ENCODE results near the gene ABAT.
A peak's percentile ranks its signal among the peaks of the same experiment; 100 is the strongest.
"Not testable (repeated sequence)": the region's sequence is repeated elsewhere in the genome, so short reads cannot be mapped to it uniquely, and the experiment has no call there.

Gene ABAT

GRCh38 chr16:8649829-8650554 lies 24.4 kb upstream of the ABAT start:
- no peak for DNase-seq (ENCODE audit: low read depth, low spot score)

GRCh38 chr16:8651958-8652357 lies 22.5 kb upstream of the ABAT start:
- not testable (repeated sequence) for DNase-seq (ENCODE audit: low read depth, low spot score)

GRCh38 chr16:8655184-8655717 lies 19.2 kb upstream of the ABAT start:
- DNase-seq (ENCODE audit: low read depth, low spot score) = no peak

- DNase-seq (ENCODE audit: low read depth, low spot score) = no peak
Observed at GRCh38 chr16:8656376-8656775, 18.0 kb upstream of the ABAT start.

- DNase-seq (ENCODE audit: low read depth, low spot score) = peak; percentile 63
Observed at GRCh38 chr16:8660841-8661301, 13.5 kb upstream of the ABAT start.

GRCh38 chr16:8661703-8662102 lies 12.7 kb upstream of the ABAT start:
- DNase-seq (ENCODE audit: low read depth, low spot score) = no peak

- DNase-seq (ENCODE audit: low read depth, low spot score) = no peak
Observed at GRCh38 chr16:8663192-8664089, 11.0 kb upstream of the ABAT start.

GRCh38 chr16:8665529-8665928 lies 8.9 kb upstream of the ABAT start:
- no peak for DNase-seq (ENCODE audit: low read depth, low spot score)

- no peak for DNase-seq (ENCODE audit: low read depth, low spot score)
Observed at GRCh38 chr16:8667492-8667891, 6.9 kb upstream of the ABAT start.

GRCh38 chr16:8668113-8668512 lies 6.3 kb upstream of the ABAT start:
- no peak for DNase-seq (ENCODE audit: low read depth, low spot score)

- no peak for DNase-seq (ENCODE audit: low read depth, low spot score)
Observed at GRCh38 chr16:8669481-8669880, 4.9 kb upstream of the ABAT start.

GRCh38 chr16:8670014-8670560 lies 4.3 kb upstream of the ABAT start:
- no peak for DNase-seq (ENCODE audit: low read depth, low spot score)

- no peak for DNase-seq (ENCODE audit: low read depth, low spot score)
Observed at GRCh38 chr16:8673611-8674412, 605 bp upstream of the ABAT start.

GRCh38 chr16:8675183-8676159 lies 1.1 kb downstream of the ABAT start:
- no peak for DNase-seq (ENCODE audit: low read depth, low spot score)

GRCh38 chr16:8676160-8676547 lies 1.7 kb downstream of the ABAT start:
- no peak for DNase-seq (ENCODE audit: low read depth, low spot score)

GRCh38 chr16:8676737-8677375 lies 2.4 kb downstream of the ABAT start:
- no peak for DNase-seq (ENCODE audit: low read depth, low spot score)

- no peak for DNase-seq (ENCODE audit: low read depth, low spot score)
Observed at GRCh38 chr16:8677481-8677880, 3.1 kb downstream of the ABAT start.

GRCh38 chr16:8678068-8678927 lies 3.9 kb downstream of the ABAT start:
- no peak for DNase-seq (ENCODE audit: low read depth, low spot score)

- no peak for DNase-seq (ENCODE audit: low read depth, low spot score)
Observed at GRCh38 chr16:8679151-8679550, 4.7 kb downstream of the ABAT start.
